ENCODE data around the gene SCNN1A. TPM values are rescaled to one million over a fixed set of nuclear protein-coding genes. Genes with fewer than 3 reads are reported as not detected.

SCNN1A gene
- total RNA-seq, 1 experiment from 2014 or later: 118 TPM

DNA sequence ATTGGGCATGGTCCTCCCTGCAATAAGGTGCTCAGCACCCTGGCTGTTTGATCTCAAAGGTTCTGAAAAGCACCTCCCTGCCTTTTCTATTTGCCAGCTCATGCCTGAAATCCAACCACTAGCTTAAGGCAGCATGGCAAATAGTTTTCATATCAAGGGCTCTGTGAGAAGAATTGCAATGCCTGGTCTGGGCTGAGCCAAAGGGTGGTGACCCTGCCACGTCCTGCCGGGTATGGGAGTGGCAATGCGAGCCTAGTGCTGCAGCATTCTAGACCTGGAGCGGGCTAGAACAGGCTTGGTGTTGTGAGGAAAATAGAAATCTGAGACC is 2.3 kb upstream of the SCNN1A start:
- Histone ChIP-seq H3K27me3 (ENCODE audit: insufficient read depth, low read length) (no peaks in the 10 kb centered on the region), H2AFZ (ENCODE audit: low read depth, low read length, poor library complexity, severe bottlenecking) (no peak overlapping the region), H4K20me1 (ENCODE audit: insufficient read depth) (no peaks in the 10 kb centered on the region), H3K9ac (ENCODE audit: low read length) (peak overlapping the region; percentile 73), H3K4me1 (ENCODE audit: control insufficient read depth in 1 of 2, insufficient read depth in 2 of 2, low read length in 2 of 2) (peaks cover 63 to 70% of the 10 kb centered on the region in 2 experiments), H3K9me3 (ENCODE audit: control insufficient read depth in 1 of 2, insufficient read depth in 1 of 2, low read depth in 1 of 2, low read length in 2 of 2) (no peaks in the 10 kb centered on the region), H3K4me2 (ENCODE audit: low read length) (peak overlapping the region; percentile 91), H3K27ac (ENCODE audit: low read depth, low read length) (peak overlapping the region; percentile 100), H3K4me3 (replicated peaks in 1 of 2; ENCODE audit: low read depth in 1 of 2, low read length in 2 of 2) (peak overlapping the region in 1 of 2 experiments; percentile 14; a peak in 2 of 4 replicates), H3K79me2 (ENCODE audit: insufficient read depth, low read length) (peaks cover 32% of the 10 kb centered on the region), H3K9me2 (ENCODE audit: insufficient read depth) (no peaks in the 10 kb centered on the region), H3K36me3 (ENCODE audit: control insufficient read depth in 1 of 2, insufficient read depth in 2 of 2, low read length in 2 of 2) (no peaks in the 10 kb centered on the region)
- DNase-seq (ENCODE audit: low read depth, low spot score): no peak
- TF ChIP-seq, protein P1, sequence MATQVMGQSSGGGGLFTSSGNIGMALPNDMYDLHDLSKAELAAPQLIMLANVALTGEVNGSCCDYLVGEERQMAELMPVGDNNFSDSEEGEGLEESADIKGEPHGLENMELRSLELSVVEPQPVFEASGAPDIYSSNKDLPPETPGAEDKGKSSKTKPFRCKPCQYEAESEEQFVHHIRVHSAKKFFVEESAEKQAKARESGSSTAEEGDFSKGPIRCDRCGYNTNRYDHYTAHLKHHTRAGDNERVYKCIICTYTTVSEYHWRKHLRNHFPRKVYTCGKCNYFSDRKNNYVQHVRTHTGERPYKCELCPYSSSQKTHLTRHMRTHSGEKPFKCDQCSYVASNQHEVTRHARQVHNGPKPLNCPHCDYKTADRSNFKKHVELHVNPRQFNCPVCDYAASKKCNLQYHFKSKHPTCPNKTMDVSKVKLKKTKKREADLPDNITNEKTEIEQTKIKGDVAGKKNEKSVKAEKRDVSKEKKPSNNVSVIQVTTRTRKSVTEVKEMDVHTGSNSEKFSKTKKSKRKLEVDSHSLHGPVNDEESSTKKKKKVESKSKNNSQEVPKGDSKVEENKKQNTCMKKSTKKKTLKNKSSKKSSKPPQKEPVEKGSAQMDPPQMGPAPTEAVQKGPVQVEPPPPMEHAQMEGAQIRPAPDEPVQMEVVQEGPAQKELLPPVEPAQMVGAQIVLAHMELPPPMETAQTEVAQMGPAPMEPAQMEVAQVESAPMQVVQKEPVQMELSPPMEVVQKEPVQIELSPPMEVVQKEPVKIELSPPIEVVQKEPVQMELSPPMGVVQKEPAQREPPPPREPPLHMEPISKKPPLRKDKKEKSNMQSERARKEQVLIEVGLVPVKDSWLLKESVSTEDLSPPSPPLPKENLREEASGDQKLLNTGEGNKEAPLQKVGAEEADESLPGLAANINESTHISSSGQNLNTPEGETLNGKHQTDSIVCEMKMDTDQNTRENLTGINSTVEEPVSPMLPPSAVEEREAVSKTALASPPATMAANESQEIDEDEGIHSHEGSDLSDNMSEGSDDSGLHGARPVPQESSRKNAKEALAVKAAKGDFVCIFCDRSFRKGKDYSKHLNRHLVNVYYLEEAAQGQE (IDR thresholded peaks at IDR 0.05; ENCODE audit: low read depth): no peak
- TF ChIP-seq, protein P2, sequence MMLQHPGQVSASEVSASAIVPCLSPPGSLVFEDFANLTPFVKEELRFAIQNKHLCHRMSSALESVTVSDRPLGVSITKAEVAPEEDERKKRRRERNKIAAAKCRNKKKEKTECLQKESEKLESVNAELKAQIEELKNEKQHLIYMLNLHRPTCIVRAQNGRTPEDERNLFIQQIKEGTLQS (IDR thresholded peaks at IDR 0.05): no peak
- TF ChIP-seq FOSL1 (IDR thresholded peaks at IDR 0.05; ENCODE audit: low read depth): no peak
- no peak; the same call in 1 of the 2 replicates for TF ChIP-seq POLR2AphosphoS5 (IDR thresholded peaks at IDR 0.05; ENCODE audit: low read depth, low read length)
- no peak for TF ChIP-seq ELF1 (IDR thresholded peaks at IDR 0.05; ENCODE audit: borderline replicate concordance, low read depth)
- RAD21 ChIA-PET (ENCODE audit: low non-redundant PET in 1 of 2, low total read pairs in 2 of 2, uncharacterized antibody in 2 of 2, unreplicated experiment in 2 of 2): interaction anchor here in 1 of 2 experiments (1.5 kb wide), 1 partner anchor 41 kb away, joined by 7 read pairs; no protein-coding TSS in a partner anchor
- no TSS peak for BruUV-seq (replicated peaks)
- ATAC-seq: 0 out of 2 replicates have a peak, but pooled peaks have one; percentile 18
- CTCF ChIA-PET: interaction anchor here (1.0 kb wide), 1 partner anchor 10 kb away, joined by 3 read pairs; no protein-coding TSS in a partner anchor
- intact Hi-C loops (cut with micrococcal nuclease): loop anchor here (2.0 kb wide), 1 partner anchor 41 kb away; no protein-coding TSS in a partner anchor
- POLR2A ChIA-PET: interaction anchor here (0.8 to 1.3 kb wide), 2 partner anchors 39 to 41 kb away, joined by 3 read pairs; no protein-coding TSS in a partner anchor
